Hematopoietic multipotent progenitor cell treated with erythropoietin and hydrocortisone succinate and interleukin-3 and kit ligand, for 8 days (in vitro differentiated cells): ENCODE measurements around the gene MSMP.

ENCODE experiments used
- DNase-seq: peaks from one replicate; pipeline ENCODE4 v3.0.0-alpha.2; 2015

MSMP gene

DNA sequence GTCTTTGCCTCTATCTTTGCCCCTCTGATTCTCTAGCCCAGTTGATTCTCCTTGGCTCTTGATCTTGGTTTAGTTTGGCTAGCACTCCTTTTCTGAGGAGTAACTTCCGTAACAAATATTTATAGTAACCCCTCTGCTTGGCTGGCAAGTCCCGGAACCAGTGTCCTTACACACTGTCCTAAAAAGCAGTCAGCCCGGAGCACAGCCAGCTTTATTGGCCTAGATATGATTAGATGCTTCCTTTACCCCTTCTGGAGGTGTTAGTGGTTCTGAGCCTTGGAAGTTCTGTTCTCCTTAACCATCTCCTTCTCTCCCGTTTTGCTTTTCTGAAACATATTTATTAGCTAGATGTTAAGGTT, 17.0 kb upstream of the MSMP start:
- no peak for DNase-seq

- no peak for DNase-seq
Measured at GRCh38 chr9:35769763-35770162, 15.7 kb upstream of the MSMP start.

GRCh38 chr9:35767458-35767857, 13.4 kb upstream of the MSMP start:
- no peak for DNase-seq

- DNase-seq = no peak
Measured at GRCh38 chr9:35766997-35767396, 12.9 kb upstream of the MSMP start.

DNA sequence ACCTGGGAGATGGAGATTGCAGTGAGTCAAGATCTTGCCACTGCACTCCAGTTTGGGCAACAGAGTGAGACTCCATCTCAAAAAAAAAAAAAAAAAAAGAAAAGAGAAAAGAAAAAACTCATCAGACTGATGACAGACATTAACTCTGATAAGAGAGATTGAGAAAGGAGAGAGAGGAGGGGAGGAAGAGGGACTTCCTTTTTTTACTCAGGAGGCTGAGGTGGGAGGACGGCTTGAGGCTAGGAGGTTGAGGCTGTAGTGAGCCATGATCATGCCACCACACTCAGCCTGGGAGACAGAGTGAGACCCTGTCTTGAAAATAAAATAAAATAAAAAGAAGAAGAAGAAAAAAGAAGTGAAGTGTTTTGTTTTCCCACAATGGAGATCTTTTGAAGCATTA, 9.7 kb upstream of the MSMP start:
- DNase-seq = no peak

DNA sequence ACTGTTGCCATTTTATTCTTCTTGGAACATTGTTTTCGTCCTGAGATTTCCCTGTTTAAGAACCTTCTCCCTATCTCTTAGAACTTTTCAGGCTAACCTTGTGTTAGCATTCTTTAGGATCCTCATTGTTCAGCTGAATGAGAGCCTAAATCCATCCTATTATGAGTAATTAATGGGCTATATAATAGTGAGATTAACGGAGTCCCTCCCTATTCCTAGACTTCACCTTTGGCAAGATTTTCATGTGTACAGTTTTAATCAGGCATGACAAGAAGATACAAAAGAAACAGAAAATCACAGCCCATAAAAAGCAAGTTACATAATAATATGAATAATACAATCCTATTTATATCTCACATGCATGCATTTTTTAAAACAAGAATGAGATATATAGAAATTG, 9.1 kb upstream of the MSMP start:
- no peak for DNase-seq

DNA sequence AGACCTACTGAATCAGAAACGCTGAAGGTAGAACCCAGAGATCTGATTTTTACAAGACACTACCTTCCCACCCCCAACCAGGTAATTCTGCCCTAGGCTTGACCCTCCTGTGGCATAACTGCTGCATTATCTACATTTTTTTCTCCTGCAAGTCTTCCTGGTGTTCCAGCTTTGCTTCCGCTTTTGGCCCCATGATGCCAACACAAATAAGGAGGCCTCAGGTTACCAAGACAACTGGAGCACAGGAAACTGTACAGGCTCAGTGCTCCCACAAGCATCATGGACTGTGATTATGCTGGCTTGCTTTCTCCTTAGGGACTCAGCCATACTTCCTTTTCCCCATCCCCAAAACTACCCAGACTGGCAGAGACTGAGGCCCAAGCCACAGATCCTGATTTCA, 6.6 kb upstream of the MSMP start:
- DNase-seq = no peak

DNA sequence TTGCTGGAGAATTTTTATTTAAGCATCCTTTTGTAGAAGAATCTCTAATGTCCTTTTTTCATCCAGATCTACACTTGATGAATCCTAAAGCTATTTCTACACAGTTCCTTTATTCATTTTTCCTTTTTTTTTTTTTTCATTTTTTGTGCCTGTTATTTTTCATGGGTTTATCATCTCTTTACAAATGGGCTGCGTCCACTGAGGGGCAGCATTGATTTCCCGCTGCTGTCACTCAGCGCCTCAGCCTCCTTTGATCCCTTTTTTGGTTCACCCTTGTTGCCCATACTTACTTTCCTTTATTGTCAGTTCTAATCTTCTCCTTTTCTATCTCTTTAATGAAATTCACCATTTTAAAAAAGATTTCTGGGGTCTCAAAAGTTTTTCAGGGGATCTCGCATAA, 5.7 kb upstream of the MSMP start:
- no peak for DNase-seq

- no peak for DNase-seq
Measured at GRCh38 chr9:35758475-35759050, 4.5 kb upstream of the MSMP start.

- no peak for DNase-seq
Measured at GRCh38 chr9:35757892-35758275, 3.8 kb upstream of the MSMP start.

- peak; percentile 58 for DNase-seq
Measured at GRCh38 chr9:35757226-35757891, 3.3 kb upstream of the MSMP start.

DNA sequence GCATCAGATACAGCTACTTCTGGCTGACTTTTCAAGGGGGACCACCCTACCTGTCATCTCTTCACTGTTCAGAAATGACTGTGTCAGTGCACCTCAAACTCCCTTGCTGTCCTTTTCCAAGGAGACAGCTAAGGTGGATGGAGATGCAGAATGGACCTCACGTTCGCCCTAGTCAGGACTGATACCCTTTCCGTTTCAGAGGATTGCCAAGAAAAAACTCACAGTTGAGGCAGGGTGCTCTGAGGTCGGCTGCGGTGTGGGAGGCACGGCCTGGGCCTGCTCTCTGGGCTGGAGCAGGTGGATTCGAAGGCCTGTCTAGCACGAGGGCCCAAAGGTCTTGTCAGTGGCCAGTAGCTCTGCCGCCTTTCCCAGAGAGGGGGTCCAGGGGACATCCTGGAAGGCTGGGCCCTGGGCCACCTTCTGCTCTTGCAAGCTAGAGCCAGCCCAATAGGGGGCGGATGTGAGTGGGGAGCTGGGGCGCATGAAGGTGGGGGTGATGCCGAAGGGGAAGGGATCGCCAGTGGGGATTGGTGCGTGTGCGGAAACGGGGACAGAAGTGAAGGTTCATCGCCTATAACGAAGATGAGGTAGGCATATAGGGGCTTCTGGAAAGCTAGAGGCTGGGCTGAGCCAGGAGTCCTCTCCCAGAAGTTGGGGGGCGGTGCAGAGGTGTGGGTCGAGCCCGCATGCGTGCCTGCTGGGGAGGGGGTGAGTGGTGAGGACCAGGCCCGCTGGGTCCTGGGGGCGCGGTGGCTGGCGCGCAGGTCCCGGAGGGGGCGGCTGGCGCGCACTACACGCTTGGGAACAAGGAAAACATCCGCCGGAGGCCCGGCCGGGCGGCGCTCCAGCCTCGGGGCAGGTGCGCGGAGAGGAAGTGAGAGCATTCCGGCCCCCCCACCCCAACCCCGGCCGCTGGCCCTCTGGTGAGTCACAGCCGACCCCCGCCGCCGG, 2.5 kb upstream of the MSMP start:
- peak; percentile 78 for DNase-seq

- DNase-seq = no peak
Measured at GRCh38 chr9:35755071-35755470, 995 bp upstream of the MSMP start.

GRCh38 chr9:35753466-35753865, 610 bp downstream of the MSMP start:
- DNase-seq = no peak

GRCh38 chr9:35750256-35750531, 3.9 kb downstream of the MSMP start:
- DNase-seq = no peak

DNA sequence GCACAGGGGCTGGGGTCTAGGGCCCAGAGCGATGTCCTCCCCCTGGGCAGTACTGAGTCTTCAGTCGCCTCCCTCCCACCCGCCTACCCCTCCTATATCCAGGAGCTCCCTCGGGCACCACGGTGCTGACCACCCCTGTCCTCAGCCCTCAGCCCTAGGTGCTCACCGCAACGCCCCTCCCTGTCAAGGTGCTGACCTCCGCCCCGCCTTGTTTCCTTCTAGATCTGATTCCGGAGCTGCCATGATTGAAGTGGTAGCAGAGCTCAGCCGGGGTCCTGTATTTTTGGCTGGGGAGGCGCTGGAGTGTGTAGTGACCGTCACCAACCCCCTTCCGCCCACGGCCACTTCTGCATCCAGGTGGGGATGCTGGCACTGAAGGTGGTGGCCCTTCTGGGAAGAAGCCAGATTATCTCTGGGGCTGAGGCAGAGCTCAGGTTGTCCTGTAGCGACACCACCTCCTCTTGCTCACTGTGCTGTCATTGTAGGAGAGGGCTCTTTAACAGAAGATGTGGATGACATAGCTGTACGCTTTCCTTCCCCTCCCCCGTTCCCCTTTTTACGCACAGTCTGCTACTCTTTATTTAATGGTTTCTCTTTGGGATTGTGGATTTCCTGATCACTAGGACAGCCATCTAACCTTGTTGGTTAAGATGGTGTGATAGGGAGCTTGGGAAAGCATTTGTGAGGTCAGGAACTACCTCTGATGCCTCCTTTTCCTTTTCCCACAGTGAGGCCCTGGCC, 4.4 kb downstream of the MSMP start:
- no peak for DNase-seq

GRCh38 chr9:35748858-35749514, 5.1 kb downstream of the MSMP start, which contains the start of the genes GBA2 and RGP1:
TSS of gene GBA2 (minus strand) at chr9:35749228. CDS start at chr9:35748704, 524 bp downstream.
TSS of gene RGP1 (plus strand) at chr9:35749287. CDS start at chr9:35749756, 469 bp downstream.
- peak; percentile 73 for DNase-seq

GRCh38 chr9:35748242-35748857, 5.7 kb downstream of the MSMP start:
- no peak for DNase-seq

DNA sequence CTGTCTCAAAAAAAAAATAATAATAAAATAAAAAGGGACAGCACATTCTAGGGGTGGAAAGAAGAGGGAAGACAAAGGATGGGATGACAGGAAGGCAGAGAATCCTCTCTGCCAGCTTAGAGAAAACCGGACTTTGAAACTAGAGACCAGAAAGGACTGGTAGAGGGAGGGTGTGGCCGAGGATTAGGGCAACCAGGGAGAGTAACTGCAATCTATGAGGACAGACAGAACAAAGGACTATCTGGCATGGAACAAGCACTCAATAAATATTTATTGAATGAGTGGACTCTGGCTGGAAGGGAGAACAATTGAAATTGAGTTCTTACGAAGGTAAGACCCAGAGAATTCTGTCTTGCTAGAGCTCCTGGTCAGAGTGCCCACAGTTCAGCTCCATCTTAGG, 7.5 kb downstream of the MSMP start:
- DNase-seq = no peak

GRCh38 chr9:35745569-35745968, 8.5 kb downstream of the MSMP start:
- no peak for DNase-seq

DNA sequence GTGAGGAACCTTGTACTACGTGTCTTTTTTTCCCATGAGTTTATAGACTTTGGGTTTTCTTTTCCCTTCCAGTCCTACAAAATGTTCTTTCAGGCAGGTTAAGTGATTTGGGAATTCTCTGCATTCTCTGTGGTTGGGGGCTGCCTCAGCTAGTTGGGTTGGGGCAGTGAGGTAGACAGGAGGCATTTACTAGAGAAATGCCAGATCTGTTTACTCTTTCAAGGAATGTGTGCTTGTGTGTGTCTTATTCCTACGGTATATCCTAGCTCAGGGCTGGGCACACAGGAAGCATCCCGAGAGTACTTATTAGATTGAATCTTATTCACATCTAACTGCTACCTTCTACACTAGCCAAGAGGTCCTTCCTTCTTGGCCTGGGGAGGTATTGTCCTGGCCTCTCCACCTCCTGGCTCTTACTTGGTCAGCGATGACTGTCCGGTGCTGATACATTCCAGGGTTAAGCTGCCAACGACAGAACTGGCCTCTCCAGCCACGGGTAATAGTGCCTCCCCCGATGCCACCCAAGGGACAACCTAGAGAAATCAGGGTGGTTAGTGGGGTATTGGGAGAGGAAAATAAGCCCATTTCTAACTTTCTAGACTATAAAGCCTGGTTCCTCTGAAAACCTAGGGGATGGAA, 10.1 kb downstream of the MSMP start:
- DNase-seq = no peak

DNA sequence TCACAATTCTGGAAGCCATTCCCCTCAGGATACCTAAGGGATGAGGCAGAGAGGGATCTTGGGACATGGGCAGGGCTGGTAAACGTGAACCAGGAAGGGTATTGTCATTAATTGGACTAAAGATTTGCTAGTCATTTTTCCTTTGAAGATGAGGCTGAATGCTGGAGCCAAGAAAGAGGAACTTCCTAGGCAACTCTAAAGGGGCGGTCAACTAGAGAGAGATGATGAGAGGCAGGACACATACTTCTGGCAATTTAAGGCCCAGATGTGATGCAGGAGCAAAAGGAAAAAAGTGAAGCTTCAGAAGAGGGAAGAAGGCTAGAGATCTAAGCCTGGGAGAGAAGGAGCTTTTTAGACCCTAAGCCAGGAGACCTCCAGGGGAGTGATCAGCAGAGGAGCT, 10.6 kb downstream of the MSMP start:
- DNase-seq = no peak
